ENCODE data around the gene VSIG10.
"Not testable (repeated sequence)": the region's sequence is repeated elsewhere in the genome, so short reads cannot be mapped to it uniquely, and the experiment has no call there.

VSIG10 gene

DNA sequence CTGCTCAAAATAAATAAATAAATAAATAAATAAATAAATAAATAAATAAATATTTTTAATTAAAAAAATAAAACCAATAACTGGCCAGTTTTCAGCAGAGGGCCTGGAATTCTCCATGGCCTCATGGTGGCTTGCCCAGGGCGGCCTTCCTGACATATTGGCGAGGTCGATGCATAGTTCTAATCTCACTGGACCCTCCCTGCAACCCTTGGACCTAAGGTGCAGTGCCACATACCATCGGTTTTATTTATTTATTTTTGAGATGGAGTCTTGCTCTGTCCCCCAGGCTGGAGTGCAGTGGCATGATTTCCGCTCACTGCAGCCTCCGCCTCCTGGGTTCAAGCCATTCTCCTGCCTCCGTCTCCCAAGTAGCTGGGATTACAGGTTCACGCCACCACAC, 3.9 kb upstream of the VSIG10 start:
- no peak for DNase-seq (ENCODE audit: low read depth in 3 of 3)

DNA sequence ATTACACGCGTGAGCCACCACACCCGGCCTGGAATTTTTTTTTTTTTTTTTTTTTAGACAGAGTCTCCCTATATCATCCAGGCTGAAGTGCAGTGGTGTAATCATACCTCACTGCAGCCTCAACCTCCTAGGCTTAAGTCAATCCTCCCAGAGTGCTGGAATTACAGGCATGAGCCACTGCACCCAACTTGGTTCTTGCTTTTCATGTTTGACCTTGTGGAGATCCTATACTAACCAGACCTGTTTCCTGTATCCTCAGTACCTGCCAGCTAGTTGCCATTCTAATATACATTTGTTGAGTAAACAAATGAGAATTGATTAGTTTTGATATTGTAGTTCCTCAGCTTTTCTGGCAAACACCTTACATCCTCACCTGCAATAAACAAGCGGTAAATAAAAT, 3.2 kb upstream of the VSIG10 start:
- DNase-seq (ENCODE audit: low read depth in 3 of 3), result no peak

DNA sequence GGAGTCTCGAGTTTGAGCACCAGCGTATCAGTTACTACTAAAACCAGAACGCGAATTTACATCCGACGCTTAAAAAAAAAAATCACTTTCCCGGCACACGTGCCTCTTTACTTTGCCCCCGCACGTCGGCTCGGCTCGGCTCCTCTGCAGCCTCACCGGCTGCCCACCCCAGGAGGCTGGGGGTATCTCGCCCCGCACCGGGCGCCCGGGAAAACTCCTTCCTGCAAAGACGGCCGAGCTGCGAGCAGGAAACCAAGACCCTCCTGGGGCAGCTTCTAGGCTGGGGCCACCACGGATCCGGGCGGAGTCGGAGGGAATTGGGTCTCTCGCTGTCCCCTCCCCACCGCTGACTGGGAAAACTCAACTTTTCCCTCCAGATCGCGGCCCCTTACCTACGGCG, 610 bp downstream of the VSIG10 start:
- no peak for DNase-seq (ENCODE audit: low read depth in 3 of 3)

DNA sequence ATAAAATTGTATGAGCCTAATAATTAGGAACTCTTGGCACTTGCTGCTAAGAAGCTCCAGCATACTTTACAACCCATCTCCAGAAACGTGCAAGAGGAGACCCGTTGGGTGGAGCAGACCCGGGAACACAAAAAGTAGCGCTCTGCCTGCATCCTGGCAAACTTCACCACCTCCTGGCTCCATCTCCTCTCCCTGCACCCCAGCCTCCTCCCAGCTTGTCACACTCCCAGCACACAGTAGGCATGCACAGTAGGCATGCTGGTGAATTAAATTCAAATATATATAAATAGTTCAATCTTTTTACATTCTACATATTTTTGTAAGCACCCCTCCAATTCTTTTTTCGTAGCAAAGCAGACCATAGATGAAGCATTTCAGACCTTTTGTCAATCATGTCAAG, 1.2 kb downstream of the VSIG10 start:
- DNase-seq (ENCODE audit: low read depth in 3 of 3), result no peak

DNA sequence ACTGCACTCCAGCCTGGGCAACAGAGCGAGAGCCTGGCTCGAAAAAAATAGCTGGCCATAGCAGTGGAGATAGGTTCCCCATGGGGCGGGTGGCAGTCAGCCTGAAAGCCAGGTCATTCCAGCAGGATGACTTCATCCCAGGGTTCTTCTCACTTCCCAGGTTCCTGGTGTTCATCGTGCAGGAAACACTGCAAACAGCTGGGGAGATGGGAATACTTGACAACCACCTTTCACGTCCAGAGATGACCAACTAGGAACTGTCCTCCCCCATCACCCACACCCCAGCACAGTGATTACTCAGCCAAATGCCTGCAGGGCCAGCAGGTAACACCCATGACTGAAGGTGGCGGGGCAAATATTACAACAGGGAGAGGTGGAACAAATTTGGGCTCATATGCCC, 1.7 kb downstream of the VSIG10 start:
- DNase-seq (ENCODE audit: low read depth in 3 of 3), result no peak

DNA sequence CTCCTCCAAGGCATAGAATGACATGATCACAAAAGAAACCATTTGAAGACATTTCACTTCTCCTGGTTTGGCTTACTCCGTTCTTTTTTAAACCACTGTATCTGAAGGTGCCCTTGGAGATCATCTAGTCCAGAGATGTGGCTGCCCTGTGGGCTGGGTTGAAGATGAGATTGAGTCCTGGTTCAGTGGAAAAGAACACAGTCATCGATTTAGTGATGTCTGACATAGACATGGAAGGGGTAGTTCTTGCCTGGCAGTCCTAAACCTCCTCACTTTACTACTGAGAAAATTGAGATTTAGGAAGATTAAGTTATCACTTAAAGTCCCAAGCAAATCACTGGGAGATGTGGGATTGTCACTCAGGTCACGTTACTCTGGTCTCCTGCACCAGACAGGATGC, 2.8 kb downstream of the VSIG10 start:
- DNase-seq (ENCODE audit: low read depth in 3 of 3), result no peak

DNA sequence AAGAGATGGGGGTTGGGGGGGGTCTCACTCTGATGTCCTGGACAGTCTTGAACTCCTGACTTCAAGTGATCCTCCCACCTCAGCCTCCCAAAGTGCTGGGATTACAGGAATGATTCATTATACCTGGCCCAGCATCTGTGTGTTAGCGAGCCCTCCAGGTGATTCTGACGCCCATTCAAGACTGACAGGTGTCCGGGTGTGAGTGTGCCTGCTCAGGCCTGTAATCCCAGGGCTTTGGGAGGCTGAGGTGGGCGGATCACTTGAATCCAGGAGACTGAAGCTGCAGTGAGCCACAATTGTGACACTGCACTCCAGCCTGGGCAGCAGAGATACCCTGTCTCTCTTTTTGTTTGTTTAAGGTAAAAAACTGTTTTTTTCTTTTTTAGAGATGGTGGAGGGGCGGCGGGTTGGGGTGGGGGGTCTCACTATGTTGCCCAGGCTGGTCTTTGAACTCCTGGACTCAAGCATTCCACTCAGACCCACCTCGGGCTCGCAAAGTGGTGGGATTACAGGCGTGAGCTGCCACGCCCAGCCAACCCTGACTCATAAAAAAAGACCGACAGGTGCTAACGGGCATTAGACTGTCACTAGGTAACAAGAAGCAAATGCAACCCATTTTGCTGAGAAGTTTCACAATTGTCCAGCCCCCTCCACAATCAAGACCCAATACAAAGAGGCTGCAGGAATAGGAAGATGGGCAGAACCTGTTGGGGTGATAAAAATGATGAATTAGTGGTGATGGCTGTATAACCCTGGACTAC, 4.7 kb downstream of the VSIG10 start:
- no peak for DNase-seq (ENCODE audit: low read depth in 3 of 3)

DNA sequence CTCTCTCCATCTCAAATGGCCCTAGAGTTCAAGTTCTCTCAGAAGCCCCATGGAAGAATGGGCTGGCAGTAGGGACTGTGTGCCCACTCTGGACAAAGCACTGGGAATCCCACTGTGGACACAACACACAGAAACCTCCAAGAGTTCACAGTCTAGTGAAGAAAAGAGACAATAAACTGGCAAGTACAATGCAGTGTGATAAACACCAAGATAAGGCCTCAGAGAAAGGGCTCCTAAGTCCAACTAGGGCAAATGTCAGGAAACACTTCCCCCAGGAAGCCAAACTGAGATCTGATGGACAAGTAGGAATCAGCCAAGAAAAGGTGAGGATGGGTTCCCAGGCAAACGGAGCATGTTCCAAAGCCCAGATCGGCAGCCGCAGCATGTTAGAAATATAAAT, 5.4 kb downstream of the VSIG10 start:
- DNase-seq (ENCODE audit: low read depth in 3 of 3), result no peak

DNA sequence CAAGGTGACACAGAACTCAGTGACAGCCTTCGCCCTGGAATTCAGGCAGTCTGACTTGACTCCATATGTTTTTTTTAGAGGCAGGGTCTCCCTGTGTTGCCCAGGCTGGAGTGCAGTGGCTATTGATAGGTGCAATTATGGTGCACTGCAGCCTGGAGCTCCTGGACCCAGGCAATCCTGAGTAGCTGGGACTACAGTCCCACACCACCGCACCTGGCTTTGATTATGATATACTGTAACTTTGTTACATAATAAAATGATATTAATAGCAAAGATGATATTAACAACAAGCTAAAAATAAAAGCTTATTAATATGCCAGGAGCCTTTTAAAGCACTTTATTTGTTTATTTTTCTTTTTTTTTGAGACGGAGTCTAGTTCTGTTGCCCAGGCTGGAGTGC, 9.8 kb downstream of the VSIG10 start:
- no peak for DNase-seq (ENCODE audit: low read depth in 3 of 3)

DNA sequence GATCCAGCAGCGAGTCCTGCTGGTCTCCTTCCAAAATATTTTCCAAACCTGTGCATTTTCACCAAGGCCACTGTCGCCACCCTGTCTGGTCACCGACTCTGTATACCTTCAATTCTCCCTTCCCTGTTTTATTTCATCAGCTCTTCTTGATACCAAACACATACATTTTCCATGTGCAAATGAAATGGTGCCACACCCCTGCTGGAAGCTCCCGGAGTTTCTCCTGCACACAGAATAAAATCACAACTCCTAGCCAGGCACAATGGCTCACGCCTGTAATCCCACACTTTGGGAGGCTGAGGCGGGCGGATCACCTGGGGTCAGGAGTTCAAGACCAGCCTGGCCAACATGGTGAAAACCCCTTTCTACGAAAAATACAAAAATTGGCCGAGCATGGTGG, 14.0 kb downstream of the VSIG10 start:
- DNase-seq (ENCODE audit: low read depth in 3 of 3), result no peak

DNA sequence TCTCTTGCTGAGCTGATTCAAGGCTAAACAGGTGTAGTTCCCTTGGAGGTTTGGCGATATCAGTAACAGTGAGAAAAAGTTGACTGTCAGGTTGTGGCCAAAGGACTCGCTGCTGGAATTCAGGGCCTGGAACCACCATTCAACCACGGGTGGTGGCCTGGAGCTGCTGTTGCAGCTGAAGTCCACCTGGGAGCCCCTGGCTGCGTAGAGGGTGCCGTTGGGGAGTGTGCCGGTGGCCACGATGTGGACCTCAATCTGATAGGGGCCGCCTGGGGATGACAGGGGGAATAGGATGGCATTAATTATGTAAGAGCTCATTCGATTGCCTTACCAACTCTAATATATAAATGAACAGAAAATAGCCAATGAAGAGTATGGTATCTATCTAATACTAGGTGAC, 21.6 kb downstream of the VSIG10 start:
- no peak for DNase-seq (ENCODE audit: low read depth in 3 of 3)

DNA sequence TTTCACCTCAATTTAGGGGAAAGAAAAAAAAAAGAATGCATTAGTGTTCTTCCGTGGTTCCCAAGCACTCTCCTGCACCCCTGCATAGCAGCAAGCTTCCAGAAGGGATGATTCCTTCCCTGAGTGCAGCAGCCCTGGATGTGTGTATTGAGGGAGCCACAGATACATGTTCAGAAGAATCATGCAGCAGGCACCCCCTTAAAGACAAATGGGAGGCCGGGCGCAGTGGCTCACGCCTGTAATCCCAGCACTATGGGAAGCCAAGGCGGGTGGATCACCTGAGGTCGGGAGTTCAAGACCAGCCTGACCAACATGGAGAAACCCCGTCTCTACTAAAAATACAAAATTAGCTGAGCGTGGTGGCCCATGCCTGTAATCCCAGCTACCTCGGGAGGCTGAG, 22.3 kb downstream of the VSIG10 start:
- DNase-seq (ENCODE audit: low read depth in 3 of 3), result not testable (repeated sequence)

DNA sequence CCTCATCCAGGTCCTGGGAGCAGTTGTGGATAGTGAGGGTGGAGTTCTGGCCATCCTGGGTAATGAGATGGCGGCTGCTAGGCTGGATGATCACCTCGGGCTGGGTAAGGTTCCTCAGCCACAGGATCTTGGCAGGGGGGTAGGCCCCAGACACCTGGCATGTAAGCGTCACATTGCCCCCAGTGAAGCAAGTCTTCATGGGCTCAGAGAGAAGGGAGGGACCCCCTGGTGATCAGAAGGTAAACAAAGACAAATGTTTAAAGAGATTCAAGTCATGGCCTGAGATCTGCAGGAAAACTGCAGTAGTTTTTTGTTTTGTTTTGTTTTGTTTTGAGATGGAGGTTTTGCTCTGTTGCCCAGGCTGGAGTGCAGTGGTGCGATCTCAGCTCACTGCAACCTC, 30.0 kb downstream of the VSIG10 start:
- no peak for DNase-seq (ENCODE audit: low read depth in 3 of 3)

DNA sequence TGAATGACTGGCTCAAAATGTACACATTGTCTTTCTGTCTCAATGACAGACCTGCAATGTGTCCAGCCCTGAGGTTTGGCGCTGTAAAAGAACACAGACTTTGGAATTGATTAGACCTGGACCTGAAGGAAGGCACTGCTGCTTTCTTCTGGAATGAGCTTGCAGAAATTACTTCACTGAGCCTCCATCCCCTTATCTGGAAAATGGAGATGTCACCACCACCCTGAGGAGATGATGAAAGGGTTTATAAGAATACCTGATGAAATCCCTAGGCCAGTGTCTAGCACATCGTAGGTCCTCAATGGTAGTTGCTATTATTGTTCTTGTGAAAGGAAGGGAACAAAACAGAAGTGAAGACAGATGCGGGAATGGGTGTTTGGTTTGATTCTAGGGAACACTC, 33.2 kb downstream of the VSIG10 start:
- DNase-seq (ENCODE audit: low read depth in 3 of 3), result no peak

DNA sequence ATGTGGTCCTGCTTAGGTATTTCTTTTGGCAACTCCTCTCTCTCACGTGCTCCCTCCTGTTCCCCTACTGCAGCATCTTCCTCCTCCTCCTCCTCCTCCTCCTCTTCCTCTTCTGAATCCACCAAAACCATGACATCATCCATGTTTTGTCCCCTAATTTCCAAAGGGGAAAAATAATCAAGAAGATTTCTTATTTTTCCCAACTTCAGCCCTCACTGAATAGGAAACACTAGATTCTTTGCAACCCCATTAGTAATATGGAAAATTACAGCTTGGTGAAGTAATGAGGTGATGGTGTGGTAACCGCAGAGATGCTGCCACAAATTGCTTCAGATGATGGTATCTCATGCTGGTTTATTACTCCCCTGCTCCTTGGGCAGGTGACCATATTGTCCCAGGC, 35.4 kb downstream of the VSIG10 start:
- DNase-seq (ENCODE audit: low read depth in 3 of 3), result no peak

DNA sequence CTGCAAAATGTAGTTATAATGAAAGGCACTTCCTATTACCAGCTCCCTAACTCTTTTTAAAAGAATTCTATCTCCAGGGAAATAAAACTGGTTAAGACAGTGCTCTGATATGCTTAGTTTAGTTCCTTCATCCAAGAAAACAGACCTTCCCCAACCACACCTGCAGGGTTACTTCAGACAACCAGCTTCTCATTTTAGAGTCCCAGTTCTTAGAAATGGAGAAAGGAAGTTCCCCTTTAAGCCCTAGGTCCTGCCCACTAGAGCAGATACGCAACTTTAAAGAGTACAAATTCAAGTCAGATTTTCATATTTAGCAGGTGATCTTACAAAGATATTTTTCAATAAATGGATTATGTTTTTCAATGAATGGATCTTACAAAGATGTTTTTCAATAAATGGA, 38.4 kb downstream of the VSIG10 start:
- no peak for DNase-seq (ENCODE audit: low read depth in 3 of 3)

DNA sequence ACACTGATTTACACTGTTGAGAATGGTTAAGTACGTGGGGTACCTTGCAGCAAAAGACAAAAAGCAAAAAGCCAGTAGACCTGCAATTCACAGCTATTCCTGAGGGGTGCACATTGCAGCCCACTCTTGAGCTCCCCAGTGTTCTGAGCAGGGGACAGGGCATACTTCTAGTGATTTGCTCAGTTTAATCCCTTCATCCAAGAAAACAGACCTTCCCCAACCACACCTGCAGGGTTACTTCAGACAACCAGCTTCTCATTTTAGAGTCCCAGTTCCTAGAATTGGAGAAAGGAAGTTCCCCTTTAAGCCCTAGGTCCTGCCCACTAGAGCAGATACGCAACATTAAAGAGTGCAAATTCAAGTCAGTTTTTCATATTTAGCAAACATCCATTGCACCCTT, 39.2 kb downstream of the VSIG10 start:
- no peak for DNase-seq (ENCODE audit: low read depth in 3 of 3)

DNA sequence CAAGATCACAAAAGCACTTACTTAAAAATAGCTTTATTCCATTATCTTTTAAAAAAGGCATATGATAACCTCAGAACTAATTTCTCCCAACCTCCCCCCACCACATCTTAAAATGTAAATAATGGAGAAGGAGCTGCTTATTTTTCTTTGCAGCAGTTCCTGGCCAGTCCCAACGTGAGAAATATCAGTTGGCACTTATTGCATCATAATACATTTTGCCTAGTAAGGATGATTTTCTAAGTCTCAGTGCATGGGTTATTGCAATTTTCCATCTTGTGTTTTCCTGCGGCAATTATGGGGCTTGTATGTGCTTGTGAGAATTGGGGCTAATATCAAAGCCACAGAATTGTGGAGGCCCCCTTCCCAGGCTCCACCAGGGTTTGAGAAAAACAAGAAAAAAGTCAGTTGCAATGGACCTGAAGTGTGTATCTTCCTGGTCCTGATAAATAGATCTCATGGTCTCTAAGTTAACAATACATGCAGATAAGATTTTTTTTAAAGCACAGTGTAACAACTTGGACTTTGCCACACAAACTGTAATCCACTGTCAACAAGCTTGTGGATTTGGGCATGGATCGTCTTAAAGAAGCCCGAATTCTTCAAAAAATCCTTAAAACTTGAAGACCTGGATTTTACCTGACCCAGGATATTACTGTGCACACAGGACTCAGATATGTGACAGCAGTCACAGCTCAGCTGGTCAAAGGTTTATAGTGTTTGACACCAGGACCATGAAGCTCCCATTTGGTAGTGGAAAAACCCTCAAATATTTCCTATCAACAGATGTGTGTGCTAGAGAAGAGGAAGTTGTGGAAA, 40.0 kb downstream of the VSIG10 start:
- no peak for DNase-seq (ENCODE audit: low read depth in 3 of 3)

DNA sequence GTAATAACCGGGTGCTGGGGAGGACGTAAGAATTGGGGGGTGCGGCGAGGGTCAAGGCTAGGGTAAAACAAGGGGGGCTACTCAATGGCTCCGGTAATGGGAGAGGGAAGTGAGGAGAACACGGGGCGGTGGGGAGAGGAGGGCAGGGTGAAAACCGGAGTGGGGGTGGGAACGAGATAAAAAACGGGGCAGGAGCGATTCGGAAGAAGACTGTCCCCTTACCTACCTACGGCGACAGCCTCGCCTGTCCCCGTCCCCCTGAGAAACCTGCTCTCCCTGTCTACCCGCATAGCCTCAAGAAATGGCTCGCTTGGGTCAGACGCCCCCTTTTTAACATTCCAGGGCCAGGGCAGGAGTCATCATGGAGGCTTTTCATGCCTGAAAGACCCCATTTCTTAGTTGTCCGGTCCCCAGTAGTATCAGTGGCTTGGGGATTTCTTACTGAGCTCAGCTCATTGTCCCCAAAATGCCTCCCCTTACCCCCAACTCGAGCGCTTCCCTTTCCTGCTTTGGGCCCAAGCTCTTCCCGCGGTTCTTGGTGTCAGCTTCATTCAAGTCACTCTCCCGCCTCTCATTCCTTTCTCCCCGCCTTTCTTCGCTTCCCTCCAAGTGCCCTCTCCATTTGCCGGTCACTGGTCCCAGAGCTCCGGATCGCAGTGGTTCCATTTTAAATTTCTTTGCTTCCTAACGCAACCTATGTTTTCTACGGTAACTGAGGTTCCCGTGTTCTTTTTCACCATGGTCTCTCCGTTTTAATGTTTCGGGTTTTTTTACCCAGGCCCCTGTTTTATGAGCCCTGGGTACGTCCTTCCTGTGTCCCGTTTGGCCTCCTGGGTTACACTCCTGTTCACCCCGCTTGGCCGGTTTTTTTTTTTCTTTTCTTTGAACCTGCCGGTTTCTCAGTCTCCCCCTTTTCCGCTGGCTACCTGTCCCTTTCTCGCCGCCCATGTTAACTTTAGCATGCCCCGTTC, 41.7 kb downstream of the VSIG10 start:
- no peak for DNase-seq (ENCODE audit: low read depth in 3 of 3)

DNA sequence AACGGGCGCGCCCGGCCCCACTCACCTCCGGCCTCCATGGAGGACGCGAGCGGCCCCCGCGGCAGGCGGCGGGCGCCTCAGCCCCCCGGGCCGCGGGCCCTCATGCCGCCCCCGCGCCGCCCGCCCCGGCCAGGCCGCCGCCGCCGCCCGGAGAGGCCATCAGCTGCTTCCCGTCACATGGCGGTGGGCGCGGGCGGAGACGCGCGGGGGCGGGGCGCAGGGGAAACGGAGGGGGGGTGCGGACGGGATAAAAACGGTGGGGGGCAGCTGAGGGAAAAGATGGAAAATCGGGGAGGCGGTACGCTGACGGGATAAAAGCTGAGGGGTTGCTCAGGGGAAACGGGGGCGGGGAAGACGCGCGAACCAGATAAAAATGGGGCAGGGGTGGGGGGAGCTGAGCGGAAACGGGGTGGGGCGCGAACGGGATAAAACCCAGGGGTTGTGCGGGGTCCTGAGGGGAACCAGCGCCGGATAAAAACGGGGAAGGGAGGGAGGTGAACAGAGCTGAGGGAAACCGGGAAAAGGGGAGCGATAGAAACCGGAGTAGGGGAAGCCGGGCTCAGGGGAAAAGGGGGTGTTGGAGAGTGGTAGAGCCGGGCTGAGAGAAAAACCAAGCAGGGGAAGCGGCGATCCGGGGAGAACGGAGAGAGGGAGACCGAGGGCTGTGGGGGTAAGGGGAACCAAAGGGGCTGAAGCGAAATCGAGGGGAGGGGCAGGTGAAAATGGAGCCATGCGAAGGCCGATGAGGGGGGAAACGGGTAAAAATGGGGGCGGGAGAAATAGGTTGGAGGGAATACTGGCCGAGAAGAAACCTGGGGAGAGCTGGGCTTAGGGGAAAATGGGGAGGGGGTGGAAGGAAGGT, 42.6 kb downstream of the VSIG10 start, which contains the start of gene WSB2:
Gene WSB2 (minus strand): TSS at position 169 of the 862 bp plus-strand sequence. CDS start 131 bp downstream, at position 38.
- DNase-seq (ENCODE audit: low read depth in 3 of 3), result peak; percentile 51 to 61 (median 56)

Data from stimulated activated CD4-positive, alpha-beta T cell treated with anti-CD3 and anti-CD28 coated beads, TNF-alpha, amount 100 ng/mL, for 4 hours (primary cell).